GM18505 (cell line): ENCODE data around the gene SMIM29.
"Not testable (repeated sequence)": the region's sequence is repeated elsewhere in the genome, so short reads cannot be mapped to it uniquely, and the experiment has no call there.

ENCODE experiments used
- ATAC-seq: cut with Tn5 transposase; IDR thresholded peaks from one replicate; pipeline ENCODE4 v1.9.1; 2021; ENCODE audit not compliant: unreplicated experiment
- POLR2A ChIP-seq: IDR thresholded peaks from 4 replicates; pipeline ENCODE4 v1.6.1; 2011; ENCODE audit warnings: borderline replicate concordance; ENCODE audit not compliant: insufficient read depth, insufficient read length; ENCODE audit errors: extremely low read depth

The SMIM29 gene

DNA sequence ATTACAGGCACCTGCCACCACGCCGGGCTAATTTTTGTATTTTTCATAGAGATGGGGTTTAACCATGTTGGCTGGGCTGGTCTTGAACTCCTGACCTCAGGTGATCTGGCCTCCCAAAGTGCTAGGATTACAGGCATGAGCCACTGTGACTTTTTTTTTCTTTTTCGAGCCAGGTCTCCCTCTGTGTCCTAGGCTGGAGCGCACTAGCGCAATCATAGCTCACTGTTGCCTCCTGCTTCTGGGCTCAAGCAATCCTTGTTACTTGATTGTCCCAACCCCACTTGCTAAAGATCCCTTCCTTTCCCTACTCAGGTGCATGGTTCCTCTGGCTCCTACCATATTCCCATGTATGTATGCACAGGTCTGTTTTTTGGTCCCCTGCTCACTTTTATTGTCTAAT is 27.4 kb upstream of the SMIM29 start:
- no peak for ATAC-seq
- no peak for TF ChIP-seq POLR2A

DNA sequence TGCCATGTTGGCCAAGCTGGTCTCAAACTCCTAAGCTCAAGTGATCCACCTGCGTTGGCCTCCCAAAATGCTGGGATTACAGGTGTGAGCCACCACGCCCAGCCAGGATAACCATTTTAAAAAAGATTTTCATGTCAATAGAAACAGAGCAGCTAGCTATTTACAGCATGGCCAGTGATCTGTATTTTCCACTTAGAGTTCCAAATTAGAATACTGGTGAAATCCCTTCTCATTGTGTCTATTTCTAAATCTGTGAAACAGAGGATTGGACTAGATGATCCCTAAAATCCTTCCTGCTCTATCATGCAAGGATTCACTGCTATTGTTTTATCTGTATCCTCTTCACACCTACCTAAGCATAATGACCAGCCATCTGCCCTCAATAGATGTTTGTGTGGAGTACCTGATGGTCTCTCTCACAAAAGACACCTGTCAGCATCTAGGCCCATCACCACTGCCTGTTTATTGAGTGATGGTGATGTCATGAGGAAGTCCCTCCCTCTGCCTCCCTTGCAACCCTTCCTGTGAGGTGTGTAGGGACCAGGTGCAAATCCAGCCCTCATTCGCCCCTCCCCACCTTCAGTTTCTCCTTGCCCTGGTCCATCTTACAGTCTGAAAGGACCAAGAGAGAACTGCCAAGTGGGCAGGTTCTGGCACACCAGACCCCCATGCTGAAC is 26.5 kb upstream of the SMIM29 start:
- no peak for ATAC-seq
- no peak for TF ChIP-seq POLR2A

DNA sequence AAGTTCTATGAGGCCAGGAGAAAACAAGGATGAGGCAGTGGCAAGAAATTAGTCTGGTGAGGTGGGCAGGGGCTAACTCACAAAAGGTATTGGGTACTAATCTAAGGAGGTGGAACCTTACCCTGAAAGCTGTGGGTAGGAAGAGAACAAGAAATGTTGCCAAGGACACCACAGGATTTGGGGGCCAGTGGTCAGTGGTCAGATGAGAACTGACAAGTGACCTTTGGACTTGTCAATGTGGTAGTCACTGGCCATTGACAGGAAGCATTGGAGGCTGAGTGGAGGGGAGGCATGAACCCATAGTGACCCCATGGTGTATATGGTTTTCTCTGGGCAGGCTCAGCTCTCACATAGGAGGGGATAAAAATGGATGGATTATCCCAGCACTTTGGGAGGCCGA is 25.3 kb upstream of the SMIM29 start:
- no peak for ATAC-seq
- no peak for TF ChIP-seq POLR2A

DNA sequence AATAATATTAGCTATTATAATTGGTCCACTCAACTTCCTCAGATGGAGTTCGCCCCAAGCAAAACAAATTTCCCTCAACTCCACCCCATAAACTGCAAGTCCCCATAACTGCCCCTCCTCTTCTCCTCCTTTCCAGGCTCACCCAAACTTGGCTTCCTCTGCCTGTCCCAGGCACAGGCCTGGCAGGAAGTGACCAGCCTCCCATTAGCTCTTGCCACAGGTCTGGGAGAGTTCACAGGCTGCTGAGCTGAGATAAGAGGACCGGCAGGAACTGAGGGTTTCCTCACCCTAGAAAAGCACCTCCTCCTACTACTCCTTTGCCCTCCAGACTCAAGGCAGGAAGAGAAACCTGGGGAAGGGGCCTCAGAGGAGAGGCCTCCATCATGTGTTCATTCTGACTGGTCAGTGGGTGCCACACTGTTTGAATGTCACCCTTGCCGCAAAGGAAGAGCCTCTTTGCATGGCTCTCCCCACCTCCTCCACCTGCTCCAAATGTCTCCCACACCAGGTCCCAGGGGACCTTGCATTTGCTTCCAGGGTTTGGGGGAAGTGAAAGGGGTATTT is 24.5 kb upstream of the SMIM29 start:
- ATAC-seq = no peak
- no peak for TF ChIP-seq POLR2A

DNA sequence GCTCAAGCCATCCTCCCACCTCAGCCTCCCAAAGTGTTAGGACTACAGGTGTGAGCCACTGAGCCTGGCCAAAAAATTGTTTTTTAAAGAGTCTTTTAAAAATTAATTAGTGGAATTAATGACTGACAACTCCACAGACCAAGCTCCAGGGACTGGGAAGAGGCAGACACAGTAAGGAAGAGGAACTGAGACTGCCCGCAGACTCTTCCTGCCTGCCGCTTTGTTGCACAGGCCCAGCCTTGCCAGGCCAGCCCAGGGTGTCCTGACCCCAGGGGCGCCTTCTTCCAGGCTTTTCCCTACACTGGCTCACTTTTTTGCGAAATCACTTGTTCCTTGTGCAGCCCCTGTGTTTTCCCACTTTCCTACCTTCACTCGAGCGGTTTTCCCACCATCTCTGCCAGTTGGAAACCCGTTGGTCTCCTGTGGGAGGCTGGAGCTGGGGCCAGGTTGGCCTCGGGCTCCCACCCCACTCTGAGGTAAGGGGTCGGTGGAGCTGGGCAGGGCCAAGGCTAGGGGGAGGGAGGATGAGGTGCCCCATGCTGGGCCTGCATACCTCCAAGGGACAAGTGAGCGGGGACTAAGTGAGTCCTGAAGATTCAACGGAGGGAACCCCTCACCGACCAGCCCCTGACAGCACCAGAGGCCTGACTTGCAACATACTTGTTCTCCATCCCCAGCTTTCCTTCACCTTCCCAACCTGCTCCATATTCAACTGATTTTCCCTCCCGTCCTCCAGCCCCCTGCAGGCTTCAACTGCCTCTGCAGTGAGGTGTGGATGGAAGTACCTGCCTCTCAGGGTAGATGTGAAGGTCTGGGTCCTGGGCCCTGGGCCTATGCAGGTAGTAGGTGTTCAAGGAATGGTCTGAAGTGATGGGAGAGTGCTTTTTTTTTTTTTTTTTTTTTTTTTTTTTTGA is 23.5 kb upstream of the SMIM29 start:
- no peak for TF ChIP-seq POLR2A
- ATAC-seq = no peak

DNA sequence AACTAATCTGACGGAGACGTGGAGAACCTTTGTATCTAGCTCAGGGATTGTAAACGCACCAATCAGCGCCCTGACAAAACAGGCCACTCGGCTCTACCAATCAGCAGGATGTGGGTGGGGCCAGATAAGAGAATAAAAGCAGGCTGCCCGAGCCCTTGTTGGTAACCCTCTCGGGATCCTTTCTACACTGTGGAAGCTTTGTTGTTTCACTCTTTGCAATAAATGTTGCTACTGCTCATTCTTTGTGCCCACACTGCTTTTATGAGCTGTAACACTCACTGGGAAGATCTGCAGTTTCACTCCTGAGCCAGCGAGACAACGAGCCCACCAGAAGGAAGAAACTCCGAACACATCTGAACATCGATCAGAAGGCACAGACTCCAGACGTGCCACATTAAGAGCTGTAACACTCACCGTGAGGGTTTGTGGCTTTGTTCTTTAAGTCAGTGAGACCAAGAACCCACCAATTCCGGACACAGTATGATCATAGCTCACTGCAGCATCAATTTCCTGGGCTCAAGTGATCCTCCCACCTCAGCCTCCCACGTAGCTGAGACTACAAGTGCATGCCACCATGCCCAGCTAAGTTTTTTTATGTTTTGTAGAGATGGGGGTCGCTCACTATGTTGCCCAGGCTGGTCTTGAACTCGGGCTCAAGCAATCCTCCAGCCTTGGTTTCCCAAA is 21.0 kb upstream of the SMIM29 start:
- not testable (repeated sequence) for ATAC-seq

DNA sequence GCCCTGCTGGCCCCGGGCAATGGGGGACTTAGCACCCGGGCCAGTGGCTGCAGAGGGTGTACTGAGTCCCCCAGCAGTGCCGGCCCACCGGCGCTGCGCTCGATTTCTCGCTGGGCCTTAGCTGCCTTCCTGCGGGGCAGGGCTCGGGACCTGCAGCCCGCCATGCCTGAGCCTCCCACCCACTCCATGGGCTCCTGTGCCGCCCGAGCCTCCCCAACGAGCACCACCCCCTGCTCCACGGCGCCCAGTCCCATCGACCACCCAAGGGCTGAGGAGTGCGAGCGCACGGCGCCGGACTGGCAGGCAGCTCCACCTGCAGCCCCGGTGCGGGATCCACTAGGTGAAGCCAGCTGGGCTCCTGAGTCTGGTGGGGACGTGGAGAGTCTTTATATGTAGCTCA is 20.3 kb upstream of the SMIM29 start:
- ATAC-seq = not testable (repeated sequence)

DNA sequence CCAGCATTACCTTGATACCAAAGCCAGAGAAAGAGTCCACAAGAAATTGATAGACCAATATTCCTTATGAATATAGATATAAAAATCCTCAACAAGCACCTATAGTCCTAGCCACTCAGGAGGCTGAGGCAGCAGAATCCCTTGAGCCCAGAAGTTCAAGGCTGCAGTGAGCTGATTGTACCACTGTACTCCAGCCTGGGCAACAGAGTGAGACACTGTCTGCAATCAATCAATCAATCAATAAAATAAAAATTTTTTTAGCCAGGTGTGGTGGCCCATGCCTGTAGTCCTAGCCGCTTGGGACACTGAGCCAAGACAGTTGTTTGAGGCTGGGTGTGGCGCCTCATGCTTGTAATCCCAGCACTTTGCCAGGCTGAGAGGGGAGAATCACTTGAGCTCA is 18.9 kb upstream of the SMIM29 start:
- no peak for ATAC-seq
- no peak for TF ChIP-seq POLR2A

DNA sequence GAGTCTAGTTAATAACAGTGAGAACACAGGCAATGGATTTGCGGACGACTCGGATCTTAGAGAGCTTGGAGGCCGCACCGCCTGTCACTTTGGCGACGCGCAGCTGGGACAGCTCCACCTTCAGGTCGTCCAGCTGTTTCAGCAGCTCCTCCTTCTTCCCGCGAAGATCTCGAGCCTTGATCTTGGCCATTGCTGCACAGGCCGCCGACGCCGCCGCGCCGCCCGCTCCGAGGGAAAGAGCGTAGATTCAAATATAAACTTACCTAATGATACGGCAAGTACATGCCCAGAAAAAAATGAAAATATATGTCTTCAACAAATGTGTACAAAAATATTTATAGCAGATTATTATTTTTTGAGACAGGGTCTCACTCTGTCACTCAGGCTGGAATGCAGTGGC is 14.7 kb upstream of the SMIM29 start:
- not testable (repeated sequence) for ATAC-seq

DNA sequence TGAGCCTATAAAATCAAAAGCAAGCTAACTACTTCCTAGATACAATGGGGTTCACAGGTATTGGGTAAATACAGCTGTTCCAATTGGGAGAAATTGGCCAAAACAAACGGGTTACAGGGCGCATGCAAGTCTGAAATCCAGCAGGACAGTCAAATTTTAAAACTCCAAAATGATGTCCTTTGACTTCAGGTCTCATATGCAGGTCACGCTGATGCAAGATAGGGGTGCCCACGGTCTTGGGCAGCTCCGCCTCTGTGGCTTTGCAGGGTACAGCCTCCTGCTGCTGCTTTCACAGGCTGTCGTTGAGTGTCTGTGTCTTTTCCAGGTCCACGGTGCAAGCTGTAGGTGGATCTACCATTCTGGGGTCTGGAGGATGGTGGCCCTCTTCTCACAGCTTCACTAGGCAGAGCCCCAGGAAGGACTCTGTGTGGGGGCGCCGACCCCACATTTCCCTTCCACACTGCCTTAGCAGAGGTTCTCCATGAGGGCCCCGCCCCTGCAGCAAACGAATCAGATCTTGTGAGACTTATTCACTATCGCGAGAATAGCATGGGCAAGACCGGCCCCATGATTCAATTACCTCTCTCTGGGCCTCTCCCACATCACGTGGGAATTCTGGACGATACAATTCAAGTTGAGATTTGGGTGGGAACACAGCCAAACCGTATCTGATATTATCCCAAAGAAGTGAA is 11.9 kb upstream of the SMIM29 start:
- ATAC-seq = no peak
- TF ChIP-seq POLR2A = no peak

DNA sequence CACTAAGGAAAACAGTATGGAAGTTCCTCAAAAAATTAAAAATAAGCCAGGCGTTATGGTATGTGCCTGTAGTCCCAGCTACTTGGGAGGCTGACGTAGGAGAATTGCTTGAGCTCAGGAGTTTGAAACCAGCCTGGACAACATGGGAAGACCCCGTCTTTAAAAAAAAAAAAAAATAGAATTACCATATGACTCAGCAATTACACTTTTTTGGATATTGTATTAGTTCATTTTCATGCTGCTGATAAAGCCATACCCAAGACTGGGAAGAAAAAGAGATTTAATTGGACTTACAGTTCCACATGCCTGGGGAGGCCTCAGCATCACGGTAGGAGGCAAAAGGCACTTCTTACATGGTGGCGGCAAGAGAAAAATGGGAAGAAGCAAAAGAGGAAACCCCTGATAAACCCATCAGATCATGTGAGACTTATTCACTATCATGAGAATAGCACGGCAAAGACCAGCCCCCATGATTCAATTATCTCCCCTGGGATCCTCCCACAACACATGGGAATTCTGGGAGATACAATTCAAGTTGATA is 10.8 kb upstream of the SMIM29 start:
- no peak for ATAC-seq
- no peak for TF ChIP-seq POLR2A

DNA sequence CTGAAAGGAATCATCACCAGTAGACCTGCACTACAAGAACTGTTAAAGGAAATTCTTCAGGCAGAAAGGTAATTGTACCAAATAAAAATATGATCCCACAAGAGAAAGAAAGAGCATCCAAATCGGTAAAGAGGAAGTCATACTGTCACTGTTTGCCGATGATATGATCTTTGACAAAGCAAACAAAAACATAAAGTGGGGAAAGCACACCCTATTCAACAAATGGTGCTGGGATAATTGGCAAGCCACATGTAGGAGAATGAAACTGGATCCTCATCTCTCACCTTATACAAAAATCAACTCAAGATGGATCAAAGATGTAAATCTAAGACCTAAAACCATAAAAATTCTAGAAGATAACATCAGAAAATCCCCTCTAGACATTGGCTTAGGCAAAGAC is 3.6 kb upstream of the SMIM29 start:
- not testable (repeated sequence) for ATAC-seq
